Stimulated activated CD8-positive, alpha-beta memory T cell treated with anti-CD3 and anti-CD28 coated beads, Interleukin-2, amount 100 ng/mL, for 48 hours (primary cell): ENCODE results near the gene ADAMTS4.
A peak's percentile ranks its signal among the peaks of the same experiment; 100 is the strongest.

ENCODE experiments used
- DNase-seq, 2 donors: peaks; one replicate each; pipeline ENCODE4 v3.0.0-alpha.2; 2020; ENCODE audit warnings: low read depth in 2 of 2

The ADAMTS4 gene

DNA sequence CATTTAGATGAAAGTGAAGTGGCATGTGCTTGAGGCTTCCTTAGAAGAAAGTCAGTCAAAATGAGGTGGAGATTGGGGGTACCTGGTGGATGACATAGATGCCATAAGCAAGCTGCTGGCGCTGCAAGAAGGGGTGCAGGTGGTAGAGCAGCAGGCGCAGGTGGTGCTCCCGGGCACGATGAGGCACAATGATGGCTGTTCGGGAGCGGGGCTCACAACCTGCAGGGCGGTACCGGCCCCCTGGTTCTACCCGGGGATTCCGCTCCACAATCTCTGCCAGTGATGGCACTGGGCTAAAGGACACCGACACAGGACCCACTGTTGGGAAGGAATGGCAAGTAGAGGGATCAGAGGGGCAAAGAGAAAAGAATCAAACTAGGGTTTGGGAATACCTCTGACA lies 23.9 kb downstream of the ADAMTS4 start:
- DNase-seq = no peak

DNA sequence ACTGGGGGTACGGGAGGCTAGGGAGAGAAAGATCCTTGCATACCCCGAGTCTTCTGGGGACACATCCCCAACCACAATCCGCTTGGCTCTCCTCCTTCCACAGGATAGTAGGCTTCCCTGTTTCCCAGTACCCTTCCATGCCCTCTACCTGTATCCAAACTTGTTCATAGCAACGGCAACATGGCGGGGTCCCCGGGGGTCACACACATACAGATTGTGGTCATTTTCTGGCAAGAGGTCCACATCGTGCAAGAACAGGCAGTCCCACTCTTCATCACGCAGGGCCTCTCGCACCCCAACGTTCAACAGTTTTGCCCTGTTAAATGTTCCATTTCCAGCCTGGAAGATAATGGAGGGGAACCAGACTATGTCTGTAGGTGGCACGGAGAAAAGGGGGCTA lies 25.1 kb downstream of the ADAMTS4 start:
- DNase-seq = no peak

DNA sequence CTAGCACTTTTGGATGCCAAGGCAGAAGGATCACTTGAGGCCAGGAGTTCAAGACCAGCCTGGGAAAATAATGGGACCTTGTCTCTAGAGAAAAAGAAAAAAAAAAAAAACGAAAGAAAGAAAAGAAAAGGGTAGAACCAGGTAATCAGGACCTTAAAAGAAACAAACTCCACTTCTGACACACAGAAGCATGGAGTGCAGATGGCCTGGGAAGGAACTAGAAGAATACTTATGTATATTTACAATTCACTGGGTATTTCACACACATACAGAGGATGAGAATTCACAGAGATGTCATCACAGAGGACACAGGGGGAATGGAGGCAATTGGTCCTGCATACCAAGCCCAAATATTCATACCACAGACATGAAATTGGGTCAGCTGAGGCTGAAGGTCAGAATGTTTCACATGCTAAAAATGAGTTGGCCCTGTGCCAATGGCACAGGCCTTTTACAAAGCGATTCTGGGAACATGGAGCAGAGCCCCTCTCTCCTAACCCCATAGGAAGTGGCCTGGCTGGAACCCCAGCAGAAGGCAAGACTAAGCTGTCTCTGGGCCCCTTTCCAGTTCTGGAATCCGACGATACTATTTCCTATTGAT lies 26.0 kb downstream of the ADAMTS4 start:
- no peak for DNase-seq

DNA sequence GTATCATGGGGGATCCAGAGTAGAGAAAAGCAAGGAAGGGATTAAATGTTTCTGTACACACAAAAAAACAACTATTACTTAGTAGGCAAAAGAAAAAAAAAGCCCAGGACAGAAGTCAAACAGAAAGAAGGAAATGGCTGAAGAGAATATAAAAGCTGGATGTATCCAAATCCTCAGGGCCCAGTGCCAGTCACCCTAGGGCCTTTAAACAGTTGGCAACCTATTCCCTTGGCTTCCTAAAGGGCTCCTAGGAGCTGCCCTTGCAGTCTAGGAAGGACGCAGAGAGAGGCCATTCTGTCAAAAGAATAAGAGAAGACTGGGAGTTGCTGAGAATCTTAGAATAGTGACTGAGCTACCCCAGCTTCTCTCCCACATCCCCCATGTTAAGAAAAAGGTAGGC lies 26.5 kb downstream of the ADAMTS4 start:
- no peak for DNase-seq

DNA sequence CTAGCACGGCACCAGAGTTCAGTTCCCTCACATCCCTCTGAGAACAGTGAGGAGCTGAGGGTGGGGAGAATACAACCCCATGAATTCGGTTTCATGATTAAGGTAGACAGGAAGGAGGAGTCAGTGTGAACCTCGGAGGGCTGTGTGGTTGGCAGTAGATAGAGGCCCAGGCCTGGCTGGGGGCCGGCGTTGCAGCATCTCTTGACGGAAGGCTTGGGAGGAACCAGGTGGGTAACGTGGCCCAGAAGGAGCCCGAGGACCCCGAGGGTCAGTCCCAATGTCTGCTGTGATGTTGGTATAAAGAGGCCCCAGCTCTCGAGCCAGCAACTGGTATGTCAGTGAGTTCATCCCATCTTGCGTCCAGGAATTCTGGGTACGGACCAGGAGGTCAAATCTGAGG lies 27.2 kb downstream of the ADAMTS4 start:
- no peak for DNase-seq

DNA sequence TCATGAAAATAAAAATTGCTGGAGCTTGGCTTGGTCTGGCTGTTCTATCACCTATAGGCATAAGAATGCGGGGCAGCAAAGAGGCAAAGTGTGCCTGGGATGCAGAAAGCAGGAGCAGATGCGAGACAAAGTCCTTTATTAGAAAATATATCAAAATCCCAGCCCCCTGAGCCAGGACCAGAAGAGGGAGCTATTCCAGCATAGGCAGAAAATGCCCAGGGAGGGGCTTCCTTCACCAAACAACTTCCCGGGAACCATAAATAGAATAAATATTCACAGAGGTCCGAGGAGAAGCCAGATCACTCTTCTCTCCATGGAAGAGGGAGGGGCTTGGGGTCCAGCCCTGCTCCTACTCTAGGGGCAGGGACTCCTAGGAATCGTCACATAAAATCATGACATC lies 27.7 kb downstream of the ADAMTS4 start:
- DNase-seq = no peak

DNA sequence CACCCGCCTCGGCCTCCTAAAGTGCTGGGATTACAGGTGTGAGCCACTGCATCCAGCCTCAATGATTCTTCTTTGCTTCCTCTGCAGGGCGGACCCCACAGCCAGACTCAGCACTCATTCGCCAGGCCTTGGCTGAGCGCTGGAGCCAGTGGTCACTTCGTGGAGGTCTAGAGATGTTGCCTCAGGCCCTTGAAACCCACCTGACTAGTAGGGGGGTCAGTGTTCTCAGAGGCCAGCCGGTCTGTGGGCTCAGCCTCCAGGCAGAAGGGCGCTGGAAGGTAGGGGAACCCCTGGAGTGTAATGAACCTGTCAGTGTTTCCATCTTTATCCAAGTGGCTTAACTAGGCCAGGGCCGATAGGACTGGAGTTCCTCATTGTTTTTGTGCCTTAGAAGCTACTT lies 29.9 kb downstream of the ADAMTS4 start:
- DNase-seq = no peak

DNA sequence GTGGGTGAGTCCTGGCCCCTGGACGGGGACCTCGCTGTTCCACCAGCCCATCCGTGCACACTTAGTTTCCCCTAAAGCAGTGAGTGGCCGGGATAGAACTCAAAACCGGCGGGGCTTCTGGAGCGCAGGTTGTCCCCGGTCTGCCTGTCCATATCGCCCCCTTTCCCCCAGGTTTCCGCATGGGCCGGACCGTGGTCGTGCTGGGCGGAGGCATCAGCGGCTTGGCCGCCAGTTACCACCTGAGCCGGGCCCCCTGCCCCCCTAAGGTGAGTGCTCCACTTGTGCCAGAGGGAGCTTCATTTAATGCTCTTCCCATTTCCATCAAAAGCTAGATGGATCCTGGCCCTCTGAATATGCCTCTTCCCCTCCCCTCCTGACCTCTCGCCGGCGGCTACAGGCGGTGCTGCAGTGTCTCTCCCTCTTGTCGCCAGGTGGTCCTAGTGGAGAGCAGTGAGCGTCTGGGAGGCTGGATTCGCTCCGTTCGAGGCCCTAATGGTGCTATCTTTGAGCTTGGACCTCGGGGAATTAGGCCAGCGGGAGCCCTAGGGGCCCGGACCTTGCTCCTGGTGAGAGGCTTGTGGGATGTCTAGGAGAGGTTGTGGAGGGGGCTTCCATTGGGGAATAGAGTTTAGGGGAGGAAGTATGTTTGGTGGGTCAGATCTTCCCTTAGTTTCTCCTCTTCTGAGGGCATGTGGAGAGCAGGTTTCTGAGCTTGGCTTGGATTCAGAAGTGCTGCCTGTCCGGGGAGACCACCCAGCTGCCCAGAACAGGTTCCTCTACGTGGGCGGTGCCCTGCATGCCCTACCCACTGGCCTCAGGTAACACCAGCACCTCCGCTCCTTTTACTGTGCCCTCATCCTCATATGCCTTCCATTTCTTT lies 31.9 kb downstream of the ADAMTS4 start:
- DNase-seq = no peak

DNA sequence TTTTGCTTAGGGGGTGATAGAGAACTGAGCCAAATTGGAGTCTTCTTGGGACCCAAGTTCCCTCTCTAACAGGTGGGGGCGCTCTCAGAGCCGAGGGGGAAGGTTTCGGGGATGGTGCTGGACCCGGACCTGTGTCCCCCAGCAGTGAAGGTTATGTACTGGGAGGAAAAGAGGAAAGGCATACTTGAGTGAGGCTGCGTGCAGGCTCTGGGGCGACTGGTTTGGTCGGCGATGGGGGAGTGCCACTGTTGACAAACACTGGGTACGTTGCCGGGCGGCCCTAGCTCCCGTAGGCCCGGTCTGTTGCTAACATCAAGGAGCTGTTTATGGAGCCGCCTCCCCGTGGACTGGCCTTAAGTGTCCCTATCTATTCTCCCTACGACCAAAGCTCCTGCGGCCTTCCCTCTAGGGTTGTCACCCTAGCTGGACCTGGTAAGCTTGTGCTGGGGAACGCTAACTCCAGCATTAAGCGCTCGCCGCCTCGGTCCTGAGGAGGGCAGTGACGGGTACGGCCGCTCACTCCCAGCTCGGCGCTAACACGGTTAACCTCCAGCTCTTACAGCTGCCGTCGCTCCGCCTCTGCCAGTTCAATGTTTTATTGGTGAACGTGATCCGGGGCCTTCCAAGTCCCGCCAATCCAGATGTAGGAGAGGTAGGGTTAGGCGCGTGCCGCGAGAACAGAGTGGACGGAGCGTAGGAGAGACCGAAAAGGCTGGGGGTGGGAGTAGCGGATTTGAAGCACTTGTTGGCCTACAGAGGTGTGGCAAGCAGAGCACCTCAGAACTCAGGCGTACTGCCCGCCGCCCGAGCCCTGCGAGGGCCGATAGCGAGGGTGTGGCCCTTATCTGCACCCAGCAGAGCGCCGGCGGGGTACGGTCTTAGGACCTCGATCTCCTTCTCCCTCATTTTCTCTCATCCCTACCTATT lies 32.8 kb downstream of the ADAMTS4 start, which contains the start of gene PPOX:
PPOX (plus strand) TSS at position 685 of the 927 bp plus-strand sequence. CDS start 422 bp downstream, outside the sequence.
- peak; percentile 83 to 87 for DNase-seq

DNA sequence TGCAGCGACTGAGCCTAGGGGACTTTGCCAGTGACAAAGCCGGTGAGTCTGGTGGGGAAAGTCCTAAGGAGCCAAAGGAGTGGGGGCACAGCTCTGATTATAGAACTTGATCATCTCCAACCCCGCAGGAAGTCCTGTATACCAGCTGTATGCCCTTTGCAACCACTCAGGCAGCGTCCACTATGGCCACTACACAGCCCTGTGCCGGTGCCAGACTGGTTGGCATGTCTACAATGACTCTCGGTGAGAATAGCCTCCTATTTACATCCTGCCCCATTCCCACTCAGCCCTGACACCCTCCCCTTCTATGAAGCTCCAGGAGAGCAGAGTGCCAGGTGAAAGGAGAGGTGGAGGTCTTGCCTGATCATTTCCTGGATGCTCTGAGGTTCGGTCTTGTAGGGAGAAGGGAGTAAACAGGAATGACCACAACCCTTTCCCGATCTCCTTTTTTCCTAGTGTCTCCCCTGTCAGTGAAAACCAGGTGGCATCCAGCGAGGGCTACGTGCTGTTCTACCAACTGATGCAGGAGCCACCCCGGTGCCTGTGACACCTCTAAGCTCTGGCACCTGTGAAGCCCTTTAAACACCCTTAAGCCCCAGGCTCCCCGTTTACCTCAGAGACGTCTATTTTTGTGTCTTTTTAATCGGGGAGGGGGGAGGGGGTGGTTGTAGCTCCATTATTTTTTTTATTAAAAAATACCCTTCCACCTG lies 33.8 kb downstream of the ADAMTS4 start:
- no peak for DNase-seq

DNA sequence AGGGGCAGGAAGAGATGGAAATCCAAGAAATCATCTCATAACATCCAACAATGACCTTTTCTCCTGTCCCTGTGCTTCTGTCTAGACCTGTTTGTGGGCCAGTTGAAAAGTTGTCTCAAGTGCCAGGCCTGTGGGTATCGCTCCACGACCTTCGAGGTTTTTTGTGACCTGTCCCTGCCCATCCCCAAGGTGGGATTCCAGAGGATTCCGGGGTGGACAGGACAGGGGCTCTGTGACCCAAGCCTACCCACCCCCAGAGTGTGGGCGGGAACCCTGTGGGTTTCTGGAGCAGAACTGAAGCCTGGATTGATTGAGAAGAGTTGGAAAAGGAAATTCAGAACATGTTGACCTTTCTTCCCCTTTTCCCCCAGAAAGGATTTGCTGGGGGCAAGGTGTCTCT lies 35.1 kb downstream of the ADAMTS4 start:
- no peak for DNase-seq

DNA sequence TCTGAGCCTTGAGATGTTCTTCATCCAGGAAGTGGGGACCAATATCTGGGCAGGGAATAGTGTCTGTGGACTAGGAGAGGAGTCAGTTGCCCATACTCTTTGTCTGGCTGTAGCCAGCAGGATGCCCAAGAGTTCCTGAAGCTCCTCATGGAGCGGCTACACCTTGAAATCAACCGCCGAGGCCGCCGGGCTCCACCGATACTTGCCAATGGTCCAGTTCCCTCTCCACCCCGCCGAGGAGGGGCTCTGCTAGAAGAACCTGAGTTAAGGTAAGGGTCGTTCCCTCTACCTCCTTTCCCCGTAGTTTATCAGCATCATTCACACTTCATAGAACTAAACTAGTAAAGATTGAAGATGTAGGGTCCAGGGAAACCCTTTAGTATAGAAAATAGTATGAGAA lies 36.0 kb downstream of the ADAMTS4 start:
- DNase-seq = no peak

DNA sequence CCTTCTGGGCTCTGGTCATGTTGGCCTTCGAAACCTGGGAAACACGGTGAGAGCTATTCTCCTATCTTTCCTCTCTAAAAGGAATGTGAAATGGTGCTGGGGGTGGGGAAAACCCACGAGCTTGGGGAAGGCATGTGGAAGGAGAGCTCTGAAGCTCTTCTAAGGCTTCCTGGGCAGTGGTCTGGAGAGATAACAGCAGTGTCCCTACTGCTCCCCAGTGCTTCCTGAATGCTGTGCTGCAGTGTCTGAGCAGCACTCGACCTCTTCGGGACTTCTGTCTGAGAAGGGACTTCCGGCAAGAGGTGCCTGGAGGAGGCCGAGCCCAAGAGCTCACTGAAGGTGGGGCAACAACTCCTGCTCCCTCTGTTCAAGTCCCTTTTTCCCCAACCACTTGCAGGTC lies 36.8 kb downstream of the ADAMTS4 start:
- no peak for DNase-seq

DNA sequence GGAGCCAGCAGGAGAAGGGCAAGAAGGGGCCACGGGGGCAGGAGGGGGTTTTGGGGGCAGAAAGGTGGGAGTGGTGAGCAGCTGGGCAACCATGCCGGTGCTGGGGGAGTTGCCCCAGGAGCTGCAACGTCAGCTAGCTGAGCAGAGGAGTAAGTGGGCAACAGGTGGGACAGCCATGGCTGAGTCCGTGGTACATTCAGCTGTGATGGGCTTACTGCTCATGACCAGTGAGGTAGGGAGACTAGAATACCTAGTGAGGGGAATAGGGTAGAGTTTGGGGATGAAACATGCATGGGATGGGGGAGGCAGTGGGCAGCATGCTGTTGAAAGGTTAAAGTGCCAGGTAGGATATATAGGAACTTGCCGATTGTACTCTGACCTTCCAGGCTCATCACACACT lies 37.2 kb downstream of the ADAMTS4 start:
- DNase-seq = no peak

DNA sequence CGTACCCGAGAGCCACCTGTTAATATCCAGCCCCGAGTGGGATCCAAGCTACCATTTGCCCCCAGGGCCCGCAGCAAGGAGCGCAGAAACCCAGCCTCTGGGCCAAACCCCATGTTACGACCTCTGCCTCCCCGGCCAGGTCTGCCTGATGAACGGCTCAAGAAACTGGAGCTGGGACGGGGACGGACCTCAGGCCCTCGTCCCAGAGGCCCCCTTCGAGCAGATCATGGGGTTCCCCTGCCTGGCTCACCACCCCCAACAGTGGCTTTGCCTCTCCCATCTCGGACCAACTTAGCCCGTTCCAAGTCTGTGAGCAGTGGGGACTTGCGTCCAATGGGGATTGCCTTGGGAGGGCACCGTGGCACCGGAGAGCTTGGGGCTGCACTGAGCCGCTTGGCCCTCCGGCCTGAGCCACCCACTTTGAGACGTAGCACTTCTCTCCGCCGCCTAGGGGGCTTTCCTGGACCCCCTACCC lies 38.1 kb downstream of the ADAMTS4 start:
- DNase-seq = no peak

DNA sequence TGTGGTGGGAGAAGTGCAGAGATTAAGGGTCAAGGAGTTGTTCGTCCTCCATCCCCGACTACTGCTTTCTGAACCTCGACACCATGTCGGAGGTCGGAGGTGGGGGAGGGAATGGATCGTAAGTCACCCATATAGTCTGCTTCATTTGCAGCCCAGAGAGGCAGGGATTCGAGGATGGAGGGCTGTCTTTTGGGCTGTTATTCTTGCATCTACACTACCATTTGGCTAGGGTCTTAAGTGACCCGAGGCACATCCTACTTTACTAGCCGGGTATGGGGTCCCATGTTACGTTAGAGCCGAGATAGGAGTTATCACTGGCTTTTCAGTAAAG lies 39.0 kb downstream of the ADAMTS4 start:
- DNase-seq = no peak

DNA sequence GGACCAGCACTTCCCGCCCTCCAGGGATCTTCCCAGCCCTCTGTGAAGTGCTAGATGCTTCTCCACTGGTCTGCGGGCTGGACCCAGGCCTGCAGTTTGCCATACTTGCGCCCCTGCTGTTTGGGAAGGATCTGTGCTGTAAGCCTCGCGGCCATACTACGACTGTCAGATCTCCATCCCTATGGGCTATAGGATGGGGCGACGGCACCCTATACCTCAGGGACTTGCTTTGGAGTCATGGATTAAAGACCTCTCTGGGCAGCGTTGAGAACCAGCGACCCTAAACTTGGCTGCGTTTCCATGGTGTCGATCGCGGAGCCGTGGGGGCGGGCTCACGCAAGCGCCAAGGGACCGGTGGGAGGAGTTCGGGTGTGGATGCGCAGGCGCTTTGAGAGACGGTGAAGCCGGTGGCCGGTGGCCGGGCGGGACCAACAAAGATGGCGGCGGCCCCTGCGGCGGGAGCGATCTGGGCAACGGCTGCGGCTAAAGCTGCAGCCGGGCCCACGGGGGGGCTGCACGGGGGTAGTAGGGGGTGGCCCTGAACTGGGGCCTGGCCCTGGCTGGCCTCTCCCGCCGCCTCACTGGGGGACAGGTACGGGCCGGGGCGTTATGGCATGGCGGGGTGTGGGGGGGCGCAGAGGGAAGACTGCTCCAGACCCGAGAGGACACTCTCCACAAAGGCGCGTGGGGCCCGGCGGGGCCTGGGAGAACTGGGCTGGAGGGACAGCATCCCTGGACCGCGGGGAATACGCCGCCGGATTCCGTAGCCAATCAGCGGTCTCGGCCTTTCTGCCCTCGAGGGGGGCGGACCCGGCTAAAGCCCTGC lies 39.6 kb downstream of the ADAMTS4 start, which contains the start of gene USP21:
USP21 (plus strand) TSS at position 414 of the 826 bp plus-strand sequence. CDS start 1,141 bp downstream, outside the sequence.
- DNase-seq = peak; percentile 87 to 90

DNA sequence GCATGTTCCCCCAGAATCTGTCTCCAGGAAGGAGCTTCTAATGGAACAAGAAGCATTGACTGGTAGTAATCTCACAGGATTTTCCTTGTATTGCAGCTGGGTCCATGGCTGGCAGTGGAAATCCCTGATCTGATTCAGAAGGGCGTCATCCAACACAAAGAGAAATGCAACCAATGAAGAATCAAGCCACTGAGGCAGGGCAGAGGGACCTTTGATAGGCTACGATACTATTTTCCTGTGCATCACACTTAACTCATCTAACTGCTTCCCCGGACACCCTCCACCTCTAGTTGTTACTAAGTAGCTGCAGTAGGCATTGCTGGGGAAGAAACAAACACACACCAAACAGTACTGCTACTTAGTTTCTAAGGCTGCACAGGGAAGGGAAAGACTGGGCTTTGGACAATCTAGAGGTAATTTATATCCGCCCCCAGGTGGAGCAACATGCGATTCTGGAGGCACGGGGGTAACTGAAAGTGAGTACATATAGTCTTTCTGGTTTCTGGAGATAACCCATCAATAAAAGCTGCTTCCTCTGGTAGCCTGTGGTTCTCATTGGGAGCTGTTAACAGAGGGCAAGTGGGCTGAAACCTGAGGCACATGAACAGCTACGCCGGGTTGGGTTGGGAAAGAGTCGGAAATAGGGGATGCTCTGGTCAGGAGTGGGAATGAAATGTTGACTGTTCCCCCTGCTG lies 40.4 kb downstream of the ADAMTS4 start:
- DNase-seq = no peak

DNA sequence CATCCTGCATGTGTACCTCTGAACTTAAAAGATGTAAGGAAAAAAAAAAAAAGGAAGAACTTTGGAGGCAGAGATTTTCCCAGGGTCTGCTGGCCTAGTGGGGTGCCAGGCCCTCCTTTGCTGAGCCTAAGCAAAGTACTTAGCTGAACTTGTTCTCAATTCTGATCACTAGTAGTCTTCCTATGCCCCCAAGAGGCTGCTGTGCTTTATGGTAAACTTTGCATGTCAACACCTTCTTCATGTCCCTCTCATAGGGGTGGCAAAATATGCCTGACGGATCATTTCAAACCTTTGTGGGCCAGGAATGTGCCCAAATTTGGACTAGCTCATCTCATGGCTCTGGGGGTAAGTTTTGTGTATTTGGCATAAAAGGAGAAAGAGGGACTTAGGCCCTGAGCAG lies 41.0 kb downstream of the ADAMTS4 start:
- no peak for DNase-seq
